ACC112 (cell line): Measurements from ENCODE around the gene TSPAN31.
"Not testable (repeated sequence)": the region's sequence is repeated elsewhere in the genome, so short reads cannot be mapped to it uniquely, and the experiment has no call there.

Source experiments
- H2AFZ ChIP-seq: fragments of 200-600 bp; sonication (generic); one replicate; pipeline ENCODE4 v1.6.0; 2017; ENCODE audit warnings: antibody characterized with exemption, low read length; ENCODE audit not compliant: unreplicated experiment
- H3K27ac ChIP-seq: fragments of 200-600 bp; sonication (generic); 2 replicates; pipeline ENCODE4 v1.5.1; 2014; ENCODE audit warnings: low read depth, mild to moderate bottlenecking, antibody characterized with exemption, low read length, moderate library complexity
- H3K27me3 ChIP-seq: fragments of 200-600 bp; sonication (generic); 2 replicates; pipeline ENCODE4 v1.6.1; 2014; ENCODE audit warnings: mild to moderate bottlenecking, antibody characterized with exemption, low read length, moderate library complexity, mixed read lengths; ENCODE audit not compliant: insufficient read depth
- H3K36me3 ChIP-seq: fragments of 200-600 bp; sonication (generic); 2 replicates; pipeline ENCODE4 v1.6.1; 2016; ENCODE audit warnings: mild to moderate bottlenecking, antibody characterized with exemption, low read length, moderate library complexity, mixed read lengths; ENCODE audit not compliant: insufficient read depth
- H3K4me1 ChIP-seq: fragments of 200-600 bp; sonication (generic); one replicate; pipeline ENCODE4 v1.6.1; 2016; ENCODE audit warnings: low read length, mixed read lengths; ENCODE audit not compliant: insufficient read depth, unreplicated experiment, control insufficient read depth
- H3K4me3 ChIP-seq: fragments of 200-600 bp; sonication (generic); 2 replicates; pipeline ENCODE4 v1.5.1; 2014; ENCODE audit warnings: mild to moderate bottlenecking, low read depth, low read length
- H3K79me2 ChIP-seq: fragments of 200-600 bp; sonication (generic); one replicate; pipeline ENCODE4 v1.6.0; 2016; ENCODE audit warnings: low read length; ENCODE audit not compliant: control insufficient read depth, unreplicated experiment, insufficient read depth

TSPAN31 gene

DNA sequence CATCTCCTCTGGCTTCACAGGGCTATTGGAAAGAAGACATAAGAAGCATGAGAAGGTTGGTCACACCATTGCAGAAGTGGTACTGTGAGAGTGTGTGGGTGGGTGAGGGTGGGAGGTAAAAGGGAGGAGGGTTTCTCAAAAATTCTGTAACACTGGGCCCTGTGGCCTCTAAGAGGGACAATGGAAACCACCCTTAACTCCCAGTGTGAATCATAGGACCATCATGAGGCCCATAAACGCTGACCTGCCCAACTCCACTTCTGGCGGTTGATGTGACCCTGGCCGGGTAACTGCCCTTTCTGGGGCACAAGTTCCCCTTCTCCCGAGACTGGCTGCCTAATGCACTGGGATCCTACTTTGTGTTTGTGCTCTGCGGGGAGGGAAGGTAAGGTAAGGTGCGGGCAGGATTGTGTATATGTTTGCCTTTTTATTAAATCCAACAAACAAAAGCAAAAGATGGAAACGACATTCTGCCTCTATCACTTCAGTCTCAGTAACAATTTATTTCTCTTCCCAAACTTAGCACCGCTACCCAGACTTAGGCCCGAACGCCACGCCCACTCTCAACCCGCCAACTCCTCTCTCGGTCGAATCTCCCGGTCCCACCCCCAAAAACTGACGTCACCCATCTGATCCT is 26.5 kb downstream of the TSPAN31 start:
- Histone ChIP-seq H2AFZ (peak overlapping the region; percentile 6), H3K36me3 (peaks cover 2% of the 10 kb centered on the region; the same call in 1 of the 2 replicates), H3K4me3 (peak overlapping the region; percentile 75), H3K27me3 (peaks cover 4% of the 10 kb centered on the region; the same call in 1 of the 2 replicates), H3K27ac (peak overlapping the region; percentile 74), H3K79me2 (peaks cover 9% of the 10 kb centered on the region), H3K4me1 (peaks cover 11% of the 10 kb centered on the region)

DNA sequence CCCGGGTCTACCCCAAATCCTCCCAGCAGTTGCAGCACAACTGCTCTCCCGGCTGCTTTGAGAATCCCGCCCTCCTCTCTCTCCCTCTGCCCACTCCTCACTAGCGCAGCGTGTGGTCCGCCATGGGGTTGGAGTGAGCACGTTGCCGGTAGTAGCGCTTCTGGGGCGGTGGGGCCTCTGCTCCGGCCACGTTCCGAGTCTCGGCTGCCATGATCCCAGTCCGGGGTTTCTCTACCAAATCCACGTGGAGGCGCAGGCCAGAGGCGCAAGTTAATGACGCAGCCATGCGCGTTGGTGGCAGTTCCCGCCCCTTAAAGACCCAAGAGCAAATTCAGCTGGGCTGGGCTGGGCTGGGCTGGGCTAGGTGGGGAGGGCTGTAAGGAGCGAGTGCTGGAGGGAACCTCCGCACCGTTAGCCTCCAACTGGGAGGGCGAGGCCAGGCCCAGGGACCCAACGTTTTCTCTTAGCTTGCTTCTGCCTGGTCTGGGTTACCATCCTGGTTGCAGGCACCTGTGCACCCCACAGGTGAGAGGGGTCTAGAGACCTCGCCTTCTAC is 27.1 kb downstream of the TSPAN31 start, which contains the start of gene METTL1:
METTL1 (minus strand) TSS at position 233 of the 556 bp plus-strand sequence; CDS start at position 211, 22 bp downstream.
- Histone ChIP-seq H3K4me1 (peaks cover 7% of the 10 kb centered on the region), H3K27me3 (no peaks in the 10 kb centered on the region), H3K79me2 (peaks cover 9% of the 10 kb centered on the region), H3K27ac (peak within 1 kb of the TSS; percentile 74), H3K4me3 (peak within 1 kb of the TSS; percentile 75), H3K36me3 (peaks cover 2% of the 10 kb centered on the region; the same call in 1 of the 2 replicates), H2AFZ (peak within 1 kb of the TSS; percentile 93)

DNA sequence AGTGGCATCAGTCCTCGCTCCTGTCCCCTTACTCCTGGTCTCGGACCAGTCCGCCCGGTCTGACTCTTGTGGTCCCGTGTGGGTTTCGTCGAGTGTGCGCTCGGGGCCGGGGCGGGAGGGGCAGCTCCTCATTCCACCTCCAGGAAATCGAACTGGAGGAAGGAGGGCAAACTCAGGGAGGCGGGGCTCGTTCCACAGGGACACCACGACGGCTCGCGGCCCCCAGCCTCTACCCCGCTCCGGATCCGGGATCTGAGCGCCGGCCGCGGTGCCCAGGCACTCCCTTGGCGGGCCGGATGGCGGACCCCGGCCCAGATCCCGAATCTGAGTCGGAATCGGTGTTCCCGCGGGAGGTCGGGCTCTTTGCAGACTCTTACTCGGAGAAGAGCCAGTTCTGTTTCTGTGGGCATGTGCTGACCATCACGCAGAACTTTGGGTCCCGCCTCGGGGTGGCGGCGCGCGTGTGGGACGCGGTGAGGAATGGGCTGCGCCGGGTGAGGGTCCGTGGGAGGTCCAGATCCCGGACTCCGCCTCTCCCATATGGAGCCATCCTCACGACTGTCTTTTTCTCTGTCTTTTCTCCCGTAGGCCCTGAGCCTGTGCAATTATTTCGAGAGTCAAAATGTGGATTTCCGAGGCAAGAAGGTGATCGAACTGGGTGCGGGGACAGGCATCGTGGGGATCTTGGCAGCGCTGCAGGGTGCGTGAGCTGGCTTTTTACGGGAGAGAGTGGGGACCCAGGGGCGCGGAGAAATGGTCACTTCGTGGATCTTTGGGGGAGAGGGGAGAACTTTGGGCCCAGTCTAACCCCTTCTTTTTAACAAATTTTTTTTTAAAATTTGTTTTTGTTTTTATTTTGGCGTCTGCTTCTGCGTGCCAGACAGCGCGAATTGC is 27.8 kb downstream of the TSPAN31 start, which contains the start of gene EEF1AKMT3:
EEF1AKMT3 (plus strand) TSS at position 186 of the 894 bp plus-strand sequence; CDS start at position 297, 111 bp downstream.
- Histone ChIP-seq H2AFZ (peak within 1 kb of the TSS; percentile 93), H3K27ac (peak within 1 kb of the TSS; percentile 74), H3K79me2 (peaks cover 9% of the 10 kb centered on the region), H3K27me3 (no peaks in the 10 kb centered on the region), H3K4me3 (peak within 1 kb of the TSS; percentile 75), H3K4me1 (no peaks in the 10 kb centered on the region), H3K36me3 (peaks cover 2% of the 10 kb centered on the region; the same call in 1 of the 2 replicates)

DNA sequence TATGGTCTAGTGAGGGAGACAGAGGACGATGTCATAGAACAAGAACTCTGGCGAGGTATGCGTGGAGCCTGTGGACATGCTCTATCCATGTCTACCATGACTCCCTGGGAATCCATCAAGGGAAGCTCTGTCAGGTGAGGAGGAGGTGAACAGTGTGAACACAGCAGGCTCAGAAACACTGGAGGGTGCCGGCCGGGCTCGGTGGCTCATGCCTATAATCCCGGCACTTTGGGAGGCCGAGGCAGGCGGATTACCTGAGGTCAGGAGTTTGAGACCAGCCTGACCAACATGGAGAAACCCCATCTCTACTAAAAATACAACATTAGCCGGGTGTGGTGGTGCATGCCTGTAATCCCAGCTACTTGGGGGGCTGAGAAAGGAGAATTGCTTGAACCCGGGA is 29.8 kb downstream of the TSPAN31 start:
- H2AFZ ChIP-seq, H3K36me3 ChIP-seq, H3K4me1 ChIP-seq: not testable (repeated sequence)

DNA sequence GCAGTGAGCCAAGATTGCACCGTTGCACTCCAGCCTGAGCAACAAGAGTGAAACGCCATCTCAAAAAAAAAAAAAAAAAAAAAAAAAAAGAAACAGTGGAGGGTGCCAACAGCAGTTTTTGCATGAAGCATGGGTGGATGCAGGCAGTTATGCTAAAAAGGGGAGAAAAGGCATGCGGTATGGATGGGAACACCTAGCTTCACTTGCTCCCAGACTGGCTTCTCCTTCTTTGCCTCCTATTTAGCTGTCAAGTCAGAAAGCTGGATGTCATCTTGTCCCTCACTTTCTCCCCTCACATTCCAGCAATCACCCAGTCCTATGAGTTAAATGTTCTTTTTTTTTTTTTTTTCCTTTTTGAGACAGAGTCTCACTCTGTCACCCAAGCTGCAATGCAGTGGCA is 30.2 kb downstream of the TSPAN31 start:
- Histone ChIP-seq H3K4me3 (no peak overlapping the region), H3K36me3 (peaks cover 2% of the 10 kb centered on the region; the same call in 1 of the 2 replicates), H2AFZ (no peak overlapping the region), H3K79me2 (peaks cover 9% of the 10 kb centered on the region), H3K4me1 (peaks cover 5% of the 10 kb centered on the region), H3K27me3 (no peaks in the 10 kb centered on the region), H3K27ac (no peak overlapping the region)

More for the DNA sequence above, 29.8 kb downstream of the TSPAN31 start:
- H3K27ac ChIP-seq, H3K79me2 ChIP-seq, H3K4me3 ChIP-seq, H3K27me3 ChIP-seq: not testable (repeated sequence)

DNA sequence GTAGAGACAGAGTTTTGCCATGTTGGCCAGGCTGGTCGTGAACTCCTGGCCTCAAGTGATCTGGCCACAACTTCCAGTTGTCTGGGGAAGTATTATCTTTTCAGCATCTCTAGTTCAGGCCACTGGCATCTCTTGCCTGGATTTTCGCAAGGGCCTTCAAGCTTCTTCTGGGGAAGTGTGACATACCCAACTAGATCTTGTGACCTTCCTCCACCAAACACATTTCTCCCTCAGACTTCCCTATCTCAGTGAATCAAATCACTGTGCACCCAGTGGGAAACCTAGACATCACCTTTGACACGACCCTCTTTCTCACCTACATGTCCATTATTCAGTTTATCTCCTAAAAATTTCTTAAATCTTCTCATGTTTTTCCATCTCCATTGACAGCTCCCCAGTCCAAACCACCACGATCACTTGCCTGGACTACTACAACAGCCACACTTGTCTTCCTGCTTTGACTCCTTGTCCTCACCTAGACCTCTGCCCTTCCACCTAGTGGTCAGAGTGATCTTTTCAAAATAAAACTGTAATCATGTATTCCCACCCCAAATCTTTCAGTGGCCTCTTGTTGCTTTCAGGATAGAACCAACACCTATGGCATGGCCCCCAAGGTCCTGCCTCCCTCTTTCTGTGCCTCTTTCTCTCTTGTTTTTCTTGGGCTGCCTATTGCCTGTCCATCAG is 30.9 kb downstream of the TSPAN31 start:
- Histone ChIP-seq H3K79me2 (peaks cover 9% of the 10 kb centered on the region), H3K27me3 (no peaks in the 10 kb centered on the region), H3K4me3 (no peak overlapping the region), H3K4me1 (peaks cover 5% of the 10 kb centered on the region), H3K36me3 (peaks cover 2% of the 10 kb centered on the region; the same call in 1 of the 2 replicates), H3K27ac (no peak overlapping the region), H2AFZ (no peak overlapping the region)

DNA sequence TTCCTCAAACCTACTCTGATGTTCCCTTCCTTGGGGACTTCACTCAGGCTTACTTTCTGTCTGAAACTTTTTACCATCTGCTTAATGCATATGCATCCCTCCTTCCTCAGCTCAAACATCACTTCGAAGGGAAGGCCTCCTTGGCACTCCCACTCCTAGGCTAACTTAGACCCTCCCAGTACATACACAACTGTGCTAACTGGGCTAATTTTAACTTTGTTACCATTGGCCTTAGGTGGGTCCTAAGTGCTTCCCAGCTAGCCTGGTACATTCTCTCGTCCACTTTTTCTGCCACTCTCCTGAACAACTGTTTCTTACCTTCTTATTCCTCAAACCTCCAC is 31.4 kb downstream of the TSPAN31 start:
- Histone ChIP-seq H3K36me3 (peaks cover 2% of the 10 kb centered on the region; the same call in 1 of the 2 replicates), H2AFZ (no peak overlapping the region), H3K4me1 (peaks cover 5% of the 10 kb centered on the region), H3K27ac (no peak overlapping the region), H3K79me2 (peaks cover 9% of the 10 kb centered on the region), H3K4me3 (no peak overlapping the region), H3K27me3 (no peaks in the 10 kb centered on the region)

DNA sequence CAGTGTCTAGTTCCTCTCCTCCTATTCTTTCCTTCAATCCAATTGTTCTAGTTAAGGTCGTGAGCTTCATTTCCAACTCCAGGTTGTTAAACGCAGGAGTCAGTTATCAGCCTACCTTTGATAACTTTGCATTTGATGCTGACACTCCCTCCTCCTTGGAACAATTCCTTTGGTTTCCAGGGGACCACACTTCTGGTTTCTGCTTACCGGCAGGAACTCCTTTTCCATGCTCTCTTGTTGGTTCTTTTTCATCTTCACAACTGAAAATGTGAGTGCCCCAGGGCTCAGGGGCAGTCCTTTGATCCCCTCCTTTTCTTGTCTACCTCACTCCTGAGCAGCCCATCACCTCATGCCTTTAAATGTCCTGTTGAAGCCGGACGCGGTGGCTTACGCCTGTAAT is 32.5 kb downstream of the TSPAN31 start:
- H3K27me3 ChIP-seq = no peaks in the 10 kb centered on the region
- H2AFZ ChIP-seq = no peak overlapping the region
- H3K27ac ChIP-seq = no peak overlapping the region
- no peak overlapping the region for H3K4me3 ChIP-seq
- peaks cover 9% of the 10 kb centered on the region for H3K79me2 ChIP-seq
- peaks cover 5% of the 10 kb centered on the region for H3K4me1 ChIP-seq
- peaks cover 2% of the 10 kb centered on the region; the same call in 1 of the 2 replicates for H3K36me3 ChIP-seq

DNA sequence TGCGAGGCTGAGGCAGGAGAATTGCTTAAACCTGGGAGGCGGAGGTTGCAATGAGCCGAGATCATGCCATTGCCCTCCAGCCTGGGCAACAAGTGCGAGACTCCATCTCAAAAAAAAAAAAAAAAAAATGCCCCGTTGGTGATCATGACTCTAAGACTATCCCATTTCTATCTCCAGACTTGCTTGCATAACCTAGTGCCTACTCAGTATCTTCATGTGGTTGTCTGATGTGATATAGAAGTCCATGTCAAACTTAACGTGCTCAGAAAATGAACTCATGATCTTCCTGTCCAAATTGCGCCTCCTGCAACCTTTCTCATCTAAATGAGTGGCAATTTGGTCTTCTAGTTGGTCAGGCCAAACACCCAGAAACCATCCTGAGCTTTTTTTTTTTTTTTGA is 33.1 kb downstream of the TSPAN31 start:
- no peaks in the 10 kb centered on the region for H3K27me3 ChIP-seq
- peaks cover 9% of the 10 kb centered on the region for H3K79me2 ChIP-seq
- H3K4me3 ChIP-seq = no peak overlapping the region
- H2AFZ ChIP-seq = no peak overlapping the region
- no peak overlapping the region for H3K27ac ChIP-seq
- peaks cover 2% of the 10 kb centered on the region; the same call in 1 of the 2 replicates for H3K36me3 ChIP-seq
- peaks cover 5% of the 10 kb centered on the region for H3K4me1 ChIP-seq

DNA sequence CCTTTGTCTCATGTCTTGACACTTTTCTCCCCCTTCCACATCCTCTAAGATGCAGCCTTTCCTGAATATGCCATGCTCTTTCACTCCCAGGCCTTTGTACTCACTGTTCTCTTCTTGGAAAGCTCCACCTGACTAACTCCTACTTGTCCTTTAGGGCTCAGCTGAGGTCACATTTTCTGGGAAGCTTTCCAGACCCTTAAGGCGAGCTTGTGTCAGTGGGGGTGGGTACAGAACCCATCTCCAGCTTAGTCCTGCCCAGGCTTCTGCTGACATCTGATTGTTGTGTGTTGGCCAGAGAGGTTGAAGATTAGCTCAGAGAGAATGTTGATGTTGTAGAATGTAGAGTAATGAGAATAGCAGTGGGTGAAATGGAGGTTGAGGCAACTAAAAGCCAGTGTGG is 34.9 kb downstream of the TSPAN31 start:
- Histone ChIP-seq H3K4me1 (peaks cover 10% of the 10 kb centered on the region), H3K27ac (no peak overlapping the region), H3K36me3 (peaks cover 2% of the 10 kb centered on the region; the same call in 1 of the 2 replicates)

More for the DNA sequence above, 34.9 kb downstream of the TSPAN31 start:
- Histone ChIP-seq H3K79me2 (peaks cover 14% of the 10 kb centered on the region), H3K27me3 (no peaks in the 10 kb centered on the region), H3K4me3 (no peak overlapping the region), H2AFZ (no peak overlapping the region)
